Adrenal gland (tissue), 12 donors: ENCODE data around the gene ASCL4. TPM values are rescaled to one million over a fixed set of nuclear protein-coding genes. Genes with fewer than 3 reads are reported as not detected.
A peak's percentile ranks its signal among the peaks of the same experiment; 100 is the strongest.

ENCODE experiments used
- DNase-seq, 7 donors: peaks; one replicate each; pipeline ENCODE4 v3.0.0-alpha.2; 2019 to 2020
- H3K27ac ChIP-seq, 5 donors: fragments of 200-600 bp; sonication (generic) in 4 of 5; 1 replicate in 3 of 5; 2 replicates in 2 of 5; pipeline versions ENCODE4 v1.5.1 to v1.8.0; 2016 to 2020; ENCODE audit warnings: mild to moderate bottlenecking in 1 of 5
- H3K27me3 ChIP-seq: fragments of 200-600 bp; 2 replicates; pipeline ENCODE4 v1.8.0; 2021
- H3K36me3 ChIP-seq, 2 donors: fragments of 200-600 bp; replicated peaks in 1 of 2; 1 replicate in 1 of 2; 2 replicates in 1 of 2; pipeline versions ENCODE4 v1.5.1 to v1.8.0; 2018 to 2022
- H3K4me1 ChIP-seq, 2 donors: fragments of 200-600 bp; replicated peaks in 1 of 2; 1 replicate in 1 of 2; 2 replicates in 1 of 2; pipeline versions ENCODE4 v1.5.1 to v1.8.0; 2018 to 2021
- H3K4me3 ChIP-seq, 4 donors: fragments of 200-600 bp; sonication (generic) in 3 of 4; one replicate each; pipeline ENCODE4 v1.5.1; 2016 to 2018
- H3K9me3 ChIP-seq, 3 donors: fragments of 200-600 bp; sonication (generic) in 1 of 3; replicated peaks in 1 of 3; 1 replicate in 2 of 3; 2 replicates in 1 of 3; pipeline versions ENCODE4 v1.5.1 to v1.8.0; 2016 to 2021
- CTCF ChIP-seq, 6 experiments: fragments of 450-650 bp in 4 of 6; fragments of 200-600 bp in 2 of 6; sonication (generic) in 1 of 6; IDR thresholded peaks; 1 replicate in 5 of 6; 2 replicates in 1 of 6; pipeline versions ENCODE4 v1.5.1 to v1.8.0; 2016 to 2021; ENCODE audit warnings: antibody characterized with exemption in 6 of 6, mild to moderate bottlenecking in 2 of 6, moderate library complexity in 1 of 6
- POLR2A ChIP-seq, 2 donors: fragments of 450-650 bp; IDR thresholded peaks; one replicate each; pipeline ENCODE4 v1.6.1; 2017; ENCODE audit warnings: antibody characterized with exemption in 2 of 2, mild to moderate bottlenecking in 2 of 2, moderate library complexity in 1 of 2
- WGBS, 4 donors: extraction: QIAGEN DNeasy Blood & Tissue Kit in 2 of 4; methylation state at CpG; one replicate each; pipeline versions ENCODE4 v1.1.5 to v1.1.7; 2013 to 2017; 5-methylcytosine and 5-hydroxymethylcytosine counted together
- intact Hi-C, 2 donors: fragments of 100-400 bp; cut with DNase I; formaldehyde crosslinking; loops; one replicate each; pipeline versions ENCODE4 v1.14.1 to v1.15.0; 2022 to 2023
- polyA plus RNA-seq, 3 donors: library from polyadenylated mRNA; stranded (reverse); fragments of 200-250 nt in 2 of 3; fragments of 350-450 nt in 1 of 3; fragmentation: Illumina TruSeq in 1 of 3; extraction: RNeasy Lipid Tissue Mini Kit (QIAGEN cat#74804) in 1 of 3; gene quantifications; one replicate each; pipeline ENCODE4 v1.2.3, GENCODE V29; 2013 to 2014
- total RNA-seq, 9 donors: library from RNA; depleted of rRNA in 4 of 9; stranded (reverse); fragments of >200 nt in 4 of 9; fragments of 120-200 nt in 1 of 9; fragmentation: NEBNext Ultra II Directional in 1 of 9; extraction: Animal tissue kit (Norgen Biotek cat#: 25700) in 1 of 9; gene quantifications; one replicate each; pipeline versions ENCODE4 v1.1.0 to v1.2.4, GENCODE V29; 2013 to 2023
- donor health status: healthy with polysubstance abuse.
- donor health status: Bipolar disorder and iron deficiency.
- donor health status: DM: yes; HTN: yes; CAD: no.
- donor health status: DM: no; HTN: no; CAD: no.
- donor health status: DM: no; HTN: no; CAD: no.
- donor health status: DM: yes; HTN: yes; CAD: no.

ASCL4 gene
- total and polyA plus RNA-seq, 12 donors: 0.07 TPM; not detected in 11

GRCh38 chr12:107805488-107806180 is 31.1 kb downstream of the ASCL4 start:
- no peaks in the 10 kb centered on the region for H3K9me3 ChIP-seq
- no peak overlapping the region for H3K27ac ChIP-seq
- no peaks in the 10 kb centered on the region for H3K27me3 ChIP-seq
- whole genome bisulfite sequencing, 4 donors: 79 to 90% (median 84%) methylated on average over 11 to 22 of the region's 22 CpGs; no CpG with 5 or more reads in 1 of the 4 donors
- no peak for TF ChIP-seq POLR2A (IDR thresholded peaks at IDR 0.05)
- TF ChIP-seq CTCF (IDR thresholded peaks at IDR 0.05): no peak
- no peaks in the 10 kb centered on the region for H3K36me3 ChIP-seq
- H3K4me3 ChIP-seq: no peak overlapping the region
- intact Hi-C loops: no loop called here
- no peak for DNase-seq
- H3K4me1 ChIP-seq: no peaks in the 10 kb centered on the region

DNA sequence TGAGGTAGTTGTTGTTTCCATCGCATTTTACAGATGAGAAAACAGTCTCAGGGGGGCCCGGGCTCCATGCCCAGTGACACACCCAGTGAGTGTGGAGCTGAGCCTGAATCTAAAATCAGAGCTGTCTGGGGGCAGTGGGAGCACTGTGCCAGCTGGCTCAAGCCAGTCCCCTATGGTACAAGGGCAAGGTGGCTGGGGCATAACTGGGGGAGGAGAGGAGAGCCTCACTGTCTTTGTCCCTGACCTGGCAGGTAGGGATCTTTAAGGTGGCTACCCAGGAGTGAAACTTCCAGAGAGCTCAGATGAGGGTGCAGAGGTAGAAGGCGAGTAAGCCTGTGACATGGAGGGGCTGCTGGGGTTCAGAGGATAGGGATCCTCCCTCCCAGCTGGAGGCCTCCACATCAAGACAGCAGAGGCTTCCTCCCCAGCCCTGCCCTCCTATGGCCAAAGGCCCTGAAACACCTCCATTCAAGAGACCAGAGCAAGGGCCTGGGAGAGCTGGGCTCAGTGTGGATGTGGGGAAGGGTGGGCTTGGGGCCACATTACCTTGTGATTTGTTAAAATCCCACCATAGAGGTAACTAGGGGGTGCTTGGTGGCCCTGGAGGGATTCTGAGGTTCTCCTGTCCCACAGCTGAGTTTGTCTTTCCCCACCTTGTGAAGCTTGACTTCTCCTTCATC is 33.1 kb downstream of the ASCL4 start:
- Histone ChIP-seq H3K4me3 (no peak overlapping the region), H3K36me3 (no peaks in the 10 kb centered on the region), H3K27ac (no peak overlapping the region), H3K27me3 (no peaks in the 10 kb centered on the region), H3K9me3 (no peaks in the 10 kb centered on the region), H3K4me1 (no peaks in the 10 kb centered on the region)
- no peak for DNase-seq
- WGBS, 4 donors: 47 to 79% (median 64%) methylated on average over 3 of the region's 3 CpGs
- TF ChIP-seq POLR2A (IDR thresholded peaks at IDR 0.05) (no peak), CTCF (IDR thresholded peaks at IDR 0.05) (no peak)
- intact Hi-C loops: no loop called here

- H3K27ac ChIP-seq: no peak overlapping the region
- H3K36me3 ChIP-seq: no peaks in the 10 kb centered on the region
- H3K4me3 ChIP-seq: no peak overlapping the region
- 71 to 100% (median 78%) methylated on average over 1 of the region's 1 CpG for WGBS, 4 donors
- no peaks in the 10 kb centered on the region for H3K27me3 ChIP-seq
- intact Hi-C loops: no loop called here
- no peak for DNase-seq
- no peaks in the 10 kb centered on the region for H3K9me3 ChIP-seq
- no peaks in the 10 kb centered on the region for H3K4me1 ChIP-seq
- TF ChIP-seq POLR2A (IDR thresholded peaks at IDR 0.05) (no peak), CTCF (IDR thresholded peaks at IDR 0.05) (no peak)
Observed at GRCh38 chr12:107817250-107817649, 42.7 kb downstream of the ASCL4 start.

DNA sequence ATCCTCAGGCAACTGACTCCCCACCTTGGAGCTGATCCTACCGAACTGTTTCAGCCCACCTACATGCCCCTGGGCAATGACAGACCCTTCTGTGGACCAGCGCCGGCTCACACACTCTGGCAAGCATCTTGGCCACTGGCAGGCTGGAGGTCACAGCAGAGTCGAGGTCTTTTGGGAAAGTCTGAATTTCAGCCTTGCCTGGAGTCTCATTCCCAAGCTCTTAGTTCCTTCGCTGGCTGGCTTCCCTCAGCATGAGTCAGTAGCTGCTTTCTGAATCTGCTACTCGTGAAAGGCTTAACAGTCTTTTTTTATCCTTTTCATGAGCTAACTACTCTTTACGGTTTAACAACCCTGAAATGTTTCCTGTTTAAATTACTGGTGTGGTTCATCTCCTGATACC is 44.5 kb downstream of the ASCL4 start:
- peak in 3 of 7 donors; percentile 5 to 24 (median 18) for DNase-seq

More for the DNA sequence above, 44.5 kb downstream of the ASCL4 start:
- 34 to 61% (median 46%) methylated on average over 6 to 7 of the region's 7 CpGs for WGBS, 4 donors
- Histone ChIP-seq H3K4me3 (no peak overlapping the region), H3K27ac (no peak overlapping the region), H3K36me3 (no peaks in the 10 kb centered on the region), H3K27me3 (no peaks in the 10 kb centered on the region), H3K9me3 (no peaks in the 10 kb centered on the region), H3K4me1 (no peaks in the 10 kb centered on the region)
- intact Hi-C loops: no loop called here
- TF ChIP-seq POLR2A (IDR thresholded peaks at IDR 0.05): no peak
- TF ChIP-seq CTCF (IDR thresholded peaks at IDR 0.05): no peak
